PC-9 (cell line): ENCODE data around the gene ATP11B. TPM values are rescaled to one million over a fixed set of nuclear protein-coding genes. Genes with fewer than 3 reads are reported as not detected.
A peak's percentile ranks its signal among the peaks of the same experiment; 100 is the strongest.

Source experiments
- BruUV-seq: library from RNA; stranded (reverse); fragments of 400-500 nt; replicated peaks from 2 replicates; lab custom pipeline; 2021; lab: Mats Ljungman, UMichigan
- CTCF ChIA-PET: fragments of 300-600 bp; sonication (Branson Sonifier 250); formaldehyde crosslinking; loops from one replicate; lab custom pipeline; 2022; ENCODE audit warnings: antibody characterized with exemption; lab: Charles Lee
- POLR2A ChIA-PET: fragments of 300-600 bp; sonication (Branson Sonifier 250); formaldehyde crosslinking; loops from one replicate; lab custom pipeline; 2022; ENCODE audit warnings: antibody characterized with exemption; ENCODE audit not compliant: unreplicated experiment; lab: Charles Lee
- DNase-seq, 2 experiments: peaks; one replicate each; pipeline versions ENCODE4 v3.0.0 to v3.0.0-alpha.2; 2015 to 2022; ENCODE audit warnings: mixed read lengths in 1 of 2
- H2AFZ ChIP-seq: fragments of 200-600 bp; sonication (generic); 2 replicates; pipeline ENCODE4 v1.8.1; 2017; ENCODE audit warnings: antibody characterized with exemption
- H3F3A ChIP-seq: fragments of 200-600 bp; sonication (generic); 2 replicates; pipeline ENCODE4 v1.8.1; 2017; ENCODE audit warnings: antibody characterized with exemption, mild to moderate bottlenecking, low read depth; ENCODE audit not compliant: insufficient read depth
- H3K27ac ChIP-seq: fragments of 200-600 bp; sonication (generic); 2 replicates; pipeline ENCODE4 v1.6.1; 2016; ENCODE audit warnings: mixed run types
- H3K27me3 ChIP-seq: fragments of 200-600 bp; sonication (generic); 2 replicates; pipeline ENCODE4 v1.6.1; 2016; ENCODE audit warnings: low read depth, mixed run types; ENCODE audit not compliant: insufficient read depth
- H3K36me3 ChIP-seq: fragments of 200-600 bp; sonication (generic); 2 replicates; pipeline ENCODE4 v1.6.1; 2016; ENCODE audit warnings: low read depth, mixed run types
- H3K4me1 ChIP-seq: fragments of 200-600 bp; sonication (generic); replicated peaks from 2 replicates; pipeline ENCODE4 v1.6.1; 2016; ENCODE audit warnings: mixed run types; ENCODE audit not compliant: insufficient read depth
- H3K4me2 ChIP-seq: fragments of 200-600 bp; sonication (generic); 2 replicates; pipeline ENCODE4 v1.6.1; 2017; ENCODE audit warnings: mixed run types
- H3K4me3 ChIP-seq: fragments of 200-600 bp; sonication (generic); 2 replicates; pipeline ENCODE4 v1.6.1; 2016; ENCODE audit warnings: mixed run types
- H3K79me2 ChIP-seq: fragments of 200-600 bp; sonication (generic); 2 replicates; pipeline ENCODE4 v1.6.1; 2017; ENCODE audit warnings: low read depth, mixed run types
- H3K9me2 ChIP-seq: fragments of 200-600 bp; sonication (generic); 2 replicates; pipeline ENCODE4 v1.8.1; 2017; ENCODE audit warnings: mild to moderate bottlenecking; ENCODE audit not compliant: insufficient read depth
- H3K9me3 ChIP-seq: fragments of 200-600 bp; sonication (generic); 2 replicates; pipeline ENCODE4 v1.8.1; 2016; ENCODE audit warnings: low read depth; ENCODE audit not compliant: insufficient read depth
- H4K20me1 ChIP-seq: fragments of 200-600 bp; sonication (generic); 2 replicates; pipeline ENCODE4 v1.8.1; 2017; ENCODE audit not compliant: insufficient read depth
- CTCF ChIP-seq: fragments of 200-600 bp; sonication (generic); conservative IDR thresholded peaks from 2 replicates; pipeline ENCODE4 v1.6.1; 2017; ENCODE audit warnings: mixed run types, antibody characterized with exemption, mild to moderate bottlenecking, moderate library complexity
- EZH2 ChIP-seq: fragments of 200-600 bp; sonication (generic); IDR thresholded peaks from 2 replicates; pipeline ENCODE4 v1.8.0; 2017; ENCODE audit warnings: antibody characterized with exemption, low read depth
- intact Hi-C: fragments of 100-400 bp; cut with micrococcal nuclease; formaldehyde crosslinking; loops from one replicate; pipeline ENCODE4 v1.10.0; 2022; ENCODE audit not compliant: unreplicated experiment
- total RNA-seq: library from RNA; stranded (reverse); gene quantifications from 2 replicates; pipeline ENCODE4 v1.2.3, GENCODE V29; 2021

ATP11B gene
- total RNA-seq, 1 experiment from 2014 or later = 66.5 TPM

GRCh38 chr3:182925330-182925943 lies 132.1 kb downstream of the ATP11B start:
- Histone ChIP-seq H4K20me1 (no peaks in the 10 kb centered on the region), H3K9me2 (no peaks in the 10 kb centered on the region), H3K27ac (no peak overlapping the region), H3K4me3 (no peak overlapping the region), H2AFZ (no peak overlapping the region), H3K4me1 (no peaks in the 10 kb centered on the region), H3K27me3 (no peaks in the 10 kb centered on the region), H3K79me2 (no peaks in the 10 kb centered on the region), H3K9me3 (no peaks in the 10 kb centered on the region), H3K36me3 (peaks cover 6% of the 10 kb centered on the region; the same call in 1 of the 2 replicates), H3K4me2 (no peak overlapping the region), H3F3A (peaks cover 11% of the 10 kb centered on the region)
- no peak for DNase-seq
- intact Hi-C loops = no loop called here
- CTCF ChIA-PET = no interaction called here
- BruUV-seq = no TSS peak
- POLR2A ChIA-PET = no interaction called here
- TF ChIP-seq CTCF (no peak), EZH2 (no peak)

- ChIA-PET POLR2A (no interaction called here), CTCF (no interaction called here)
- Histone ChIP-seq H3F3A (peaks cover 11% of the 10 kb centered on the region), H3K4me2 (no peak overlapping the region), H3K9me3 (no peaks in the 10 kb centered on the region), H4K20me1 (no peaks in the 10 kb centered on the region), H3K27ac (no peak overlapping the region), H2AFZ (no peak overlapping the region), H3K27me3 (no peaks in the 10 kb centered on the region), H3K4me3 (no peak overlapping the region), H3K36me3 (peaks cover 6% of the 10 kb centered on the region; the same call in 1 of the 2 replicates), H3K9me2 (no peaks in the 10 kb centered on the region), H3K4me1 (no peaks in the 10 kb centered on the region), H3K79me2 (no peaks in the 10 kb centered on the region)
- DNase-seq = no peak
- intact Hi-C loops = no loop called here
- TF ChIP-seq EZH2 (no peak), CTCF (no peak)
- BruUV-seq = no TSS peak
Measured at GRCh38 chr3:182925944-182926337, 132.6 kb downstream of the ATP11B start.

- H3K79me2 ChIP-seq = no peaks in the 10 kb centered on the region
- no TSS peak for BruUV-seq
- peak in 1 of 2 experiments; percentile 4 for DNase-seq
- no peak overlapping the region for H3K27ac ChIP-seq
- CTCF ChIA-PET = no interaction called here
- peaks cover 6% of the 10 kb centered on the region; the same call in 1 of the 2 replicates for H3K36me3 ChIP-seq
- H4K20me1 ChIP-seq = no peaks in the 10 kb centered on the region
- no peak for TF ChIP-seq CTCF
- no peak for TF ChIP-seq EZH2
- no peak overlapping the region for H3K4me3 ChIP-seq
- POLR2A ChIA-PET = interaction anchor here (0.6 to 0.7 kb wide), 3 partner anchors 79 to 771 kb away, joined by 3 to 5 read pairs (median 4); no protein-coding TSS in a partner anchor
- H3K9me2 ChIP-seq = no peaks in the 10 kb centered on the region
- H3K9me3 ChIP-seq = no peaks in the 10 kb centered on the region
- H3K4me1 ChIP-seq = no peaks in the 10 kb centered on the region
- no peak overlapping the region for H3K4me2 ChIP-seq
- intact Hi-C loops = no loop called here
- no peaks in the 10 kb centered on the region for H3K27me3 ChIP-seq
- no peak overlapping the region for H2AFZ ChIP-seq
- no peaks in the 10 kb centered on the region for H3F3A ChIP-seq
Measured at GRCh38 chr3:182935803-182936202, 142.5 kb downstream of the ATP11B start.
